Adipose tissue (tissue), 3 donors: ENCODE data around the gene P2RY2. TPM values are rescaled to one million over a fixed set of nuclear protein-coding genes. Genes with fewer than 3 reads are reported as not detected.
"Not testable (repeated sequence)": the region's sequence is repeated elsewhere in the genome, so short reads cannot be mapped to it uniquely, and the experiment has no call there.

Source experiments
- H3K27ac ChIP-seq: one replicate; pipeline ENCODE4 v1.5.1; 2013; ENCODE audit warnings: low read depth, low read length
- WGBS, 3 donors: extraction: QIAGEN DNeasy Blood & Tissue Kit; methylation state at CpG; one replicate each; pipeline ENCODE4 v1.1.7; 2013; 5-methylcytosine and 5-hydroxymethylcytosine counted together
- polyA plus RNA-seq, 3 donors: library from polyadenylated mRNA; stranded (reverse); fragments of 200-250 nt; gene quantifications; one replicate each; pipeline ENCODE4 v1.2.3, GENCODE V29; 2013
- donor health status: healthy with polysubstance abuse.
- donor health status: Bipolar disorder and iron deficiency.
- donor health status: healthy.

P2RY2 gene
- polyA plus RNA-seq, 3 donors, result 0.40 to 1.0 TPM; not detected in 1

DNA sequence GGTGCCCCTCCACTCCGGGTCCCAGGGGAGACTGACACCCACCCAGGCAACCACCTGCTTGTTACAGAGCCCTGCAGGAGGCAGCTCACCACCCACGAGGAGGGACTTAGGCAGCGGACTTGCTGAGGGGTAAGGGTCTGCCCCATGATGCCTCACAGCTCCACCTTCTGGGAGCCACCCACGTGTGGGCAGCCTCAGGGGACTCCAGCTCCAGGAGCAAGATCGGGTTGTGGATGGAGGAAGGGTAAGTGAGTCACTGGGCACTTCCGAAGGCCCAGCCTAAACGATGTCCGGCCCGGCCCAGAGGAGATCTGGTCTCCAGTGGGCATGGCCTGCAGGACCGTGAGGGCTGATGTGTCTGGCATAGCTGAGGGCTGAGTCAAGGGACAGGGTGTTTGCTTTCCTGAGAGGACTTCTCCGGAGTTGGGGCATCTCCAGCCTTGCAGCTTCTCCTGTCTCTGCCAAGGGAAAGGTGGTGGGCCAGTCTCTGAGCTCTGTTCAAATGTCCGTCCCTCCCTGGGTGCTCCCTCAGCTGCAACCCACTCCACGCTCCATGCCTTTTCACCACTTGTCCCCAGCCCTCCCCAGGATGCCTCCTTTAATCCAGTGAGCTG, 32.3 kb upstream of the P2RY2 start:
- 59 to 69% (median 60%) methylated on average over 13 of the region's 13 CpGs for WGBS, 3 donors
- no peak overlapping the region for H3K27ac ChIP-seq

DNA sequence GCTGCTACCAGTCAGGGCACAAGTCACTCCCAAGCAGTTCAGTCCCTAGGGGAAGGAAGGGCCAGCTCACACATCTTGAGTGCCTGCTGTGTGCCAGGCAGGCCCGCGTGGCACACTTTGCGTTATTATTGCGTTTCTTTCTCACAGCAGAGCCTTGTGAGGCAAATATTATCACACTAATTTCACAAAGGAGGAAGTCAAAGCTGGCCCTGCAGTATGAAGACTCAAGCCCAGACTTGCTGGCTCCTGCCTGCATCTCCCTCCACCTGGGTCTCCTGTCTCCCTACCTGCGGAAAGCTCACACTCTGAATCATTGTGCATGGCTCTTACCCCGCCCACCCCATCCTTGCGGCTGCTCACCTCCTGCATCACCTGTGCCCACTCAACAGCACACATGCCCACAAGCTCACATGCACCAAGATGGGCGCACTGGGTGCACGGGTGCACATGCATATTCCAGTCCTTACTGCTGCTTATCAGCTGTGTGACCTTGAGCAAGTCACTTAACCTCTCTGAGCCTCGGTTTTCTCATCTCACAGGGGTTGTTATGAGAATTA, 31.7 kb upstream of the P2RY2 start:
- H3K27ac ChIP-seq, result no peak overlapping the region
- 67 to 79% (median 70%) methylated on average over 10 of the region's 10 CpGs for WGBS, 3 donors

DNA sequence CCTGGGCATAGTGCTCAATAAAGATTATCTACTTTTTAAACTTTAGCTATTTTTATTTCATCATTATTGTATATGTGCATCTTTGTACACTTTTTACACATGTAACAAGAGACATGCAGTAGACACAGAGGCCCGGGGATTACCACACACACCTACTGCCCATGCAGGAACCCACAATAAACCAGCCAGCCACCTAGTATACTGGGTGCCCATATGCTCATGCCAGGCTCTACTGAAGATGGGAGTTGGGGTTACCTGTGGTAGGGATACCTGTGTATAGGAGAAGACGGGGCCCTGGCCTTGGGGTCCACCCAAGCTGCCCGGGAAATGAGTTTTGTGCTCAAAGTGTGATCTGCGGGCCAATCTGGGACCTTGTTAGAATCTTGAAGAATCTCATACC, 31.2 kb upstream of the P2RY2 start:
- no peak overlapping the region for H3K27ac ChIP-seq
- 40 to 60% (median 56%) methylated on average over 4 of the region's 4 CpGs for WGBS, 3 donors

DNA sequence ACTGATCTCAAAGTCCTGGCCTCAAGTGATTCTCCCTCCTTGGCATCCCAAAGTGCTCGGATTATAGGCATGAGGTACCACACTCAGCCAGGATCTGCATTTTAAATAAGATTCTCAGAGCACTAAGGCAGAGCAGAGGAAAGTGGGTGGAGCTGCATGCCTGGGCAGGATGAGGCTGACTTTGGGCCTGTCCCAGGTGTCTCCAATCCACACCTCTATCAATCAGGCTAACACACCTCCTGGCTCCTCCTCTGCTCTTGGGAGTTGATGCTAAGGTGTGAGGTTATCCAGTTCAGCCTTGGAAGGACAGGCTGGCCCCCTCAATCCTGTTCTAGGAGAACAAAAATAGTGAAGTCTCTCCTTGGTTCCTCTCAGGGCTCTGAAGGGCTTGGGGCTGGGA, 30.2 kb upstream of the P2RY2 start:
- WGBS, 3 donors, result 83 to 88% (median 86%) methylated on average over 1 of the region's 1 CpG
- H3K27ac ChIP-seq, result no peak overlapping the region

DNA sequence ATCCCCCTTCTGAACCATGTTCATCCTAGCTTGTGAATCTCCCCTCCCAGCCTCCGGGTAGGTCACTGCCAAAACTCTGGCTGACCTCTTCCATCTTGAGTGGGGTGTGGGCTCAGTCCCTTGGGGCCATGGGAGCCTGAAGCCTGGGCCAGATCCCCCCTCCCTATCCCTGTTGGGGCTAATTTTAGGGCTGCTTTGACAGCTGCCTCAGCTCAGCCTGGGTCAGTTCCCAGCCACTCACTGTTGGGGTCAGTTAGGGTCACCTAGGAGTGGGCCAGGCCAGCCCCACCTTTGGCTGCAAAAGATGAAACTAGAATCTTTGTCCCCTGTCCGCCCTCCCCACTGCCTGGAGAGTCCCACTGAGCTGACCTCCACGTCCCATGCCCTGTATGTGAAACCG, 29.8 kb upstream of the P2RY2 start:
- 66 to 79% (median 71%) methylated on average over 4 of the region's 4 CpGs for WGBS, 3 donors
- H3K27ac ChIP-seq, result no peak overlapping the region

DNA sequence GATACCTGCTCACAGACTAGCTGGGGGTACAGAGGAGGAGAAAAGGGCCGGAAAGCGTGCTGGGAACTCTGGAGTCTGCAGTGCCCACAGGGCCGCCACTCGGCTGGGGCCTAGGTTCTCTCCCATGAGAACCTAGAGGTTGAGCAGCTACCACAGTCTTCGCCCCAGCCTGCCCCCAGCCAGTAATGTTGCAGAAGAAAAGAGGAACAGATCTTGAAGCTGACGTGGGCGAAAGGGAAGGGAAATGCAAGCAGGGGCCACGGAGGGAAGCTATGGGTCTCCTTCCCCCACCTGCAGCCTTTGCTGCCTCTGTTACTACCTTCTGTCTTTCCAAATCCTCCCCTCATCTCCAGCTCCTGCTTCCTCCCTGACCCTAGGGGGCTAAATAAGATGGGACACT, 28.8 kb upstream of the P2RY2 start:
- H3K27ac ChIP-seq, result no peak overlapping the region
- WGBS, 3 donors, result 39 to 81% (median 51%) methylated on average over 8 of the region's 8 CpGs

DNA sequence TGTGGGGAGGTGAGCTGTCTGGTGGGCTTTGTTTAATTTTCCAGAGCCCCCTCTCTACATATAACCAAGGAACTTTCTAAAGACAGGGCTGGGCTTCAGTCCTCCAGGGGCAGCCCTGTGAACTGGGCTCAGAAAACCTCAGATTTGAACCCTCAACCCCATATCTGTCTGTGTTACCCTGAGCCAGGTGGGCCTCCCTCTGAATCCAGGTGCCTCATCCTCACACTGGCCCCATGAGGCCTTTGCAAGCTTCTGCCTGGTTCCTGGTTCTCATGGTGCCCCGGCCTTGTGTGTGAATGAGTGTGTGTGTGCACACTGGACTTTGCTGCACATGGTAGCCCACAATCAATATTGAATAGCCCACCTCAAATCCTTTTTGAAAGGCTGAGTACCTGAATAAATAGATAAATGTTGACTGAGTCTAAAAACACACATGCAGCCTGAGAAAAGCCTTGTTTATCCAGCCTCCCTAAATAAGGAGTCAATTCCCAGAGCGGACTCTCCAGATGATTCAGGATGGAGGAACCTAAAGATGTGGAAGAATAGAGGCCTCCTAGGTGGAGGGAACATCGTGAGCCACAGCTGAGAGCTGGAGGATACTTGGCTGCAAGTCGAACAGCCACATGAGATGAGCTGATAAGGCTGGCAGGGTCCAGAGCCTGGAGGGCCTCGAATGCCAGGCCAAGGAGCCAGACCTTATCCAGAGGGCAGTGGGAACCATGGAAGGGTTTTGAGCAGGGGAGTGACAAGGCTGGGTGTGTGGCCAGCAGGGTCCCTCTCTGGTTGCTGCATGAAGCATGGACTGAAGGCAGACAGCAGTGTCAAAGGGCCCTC, 28.1 kb upstream of the P2RY2 start:
- WGBS, 3 donors, result 68 to 80% (median 72%) methylated on average over 5 of the region's 5 CpGs
- H3K27ac ChIP-seq, result no peak overlapping the region

DNA sequence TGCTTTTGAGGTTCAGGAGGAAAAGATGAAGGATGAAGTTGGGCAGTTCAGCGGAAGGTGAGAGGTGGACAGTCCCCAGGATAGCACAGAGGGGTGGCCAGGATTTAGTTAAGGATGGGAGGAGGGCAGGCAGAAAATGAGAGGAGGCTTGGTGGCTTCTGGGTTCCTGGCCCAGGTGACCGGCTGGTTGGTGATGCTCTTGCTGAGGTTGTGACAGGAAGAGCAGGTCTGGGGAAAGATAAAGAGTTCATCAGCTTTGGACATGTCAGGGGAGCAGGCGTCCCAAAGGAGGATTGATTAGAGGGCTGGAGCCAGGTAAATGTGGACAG, 27.6 kb upstream of the P2RY2 start:
- 92 to 95% (median 94%) methylated on average over 3 of the region's 3 CpGs for WGBS, 3 donors
- no peak overlapping the region for H3K27ac ChIP-seq

DNA sequence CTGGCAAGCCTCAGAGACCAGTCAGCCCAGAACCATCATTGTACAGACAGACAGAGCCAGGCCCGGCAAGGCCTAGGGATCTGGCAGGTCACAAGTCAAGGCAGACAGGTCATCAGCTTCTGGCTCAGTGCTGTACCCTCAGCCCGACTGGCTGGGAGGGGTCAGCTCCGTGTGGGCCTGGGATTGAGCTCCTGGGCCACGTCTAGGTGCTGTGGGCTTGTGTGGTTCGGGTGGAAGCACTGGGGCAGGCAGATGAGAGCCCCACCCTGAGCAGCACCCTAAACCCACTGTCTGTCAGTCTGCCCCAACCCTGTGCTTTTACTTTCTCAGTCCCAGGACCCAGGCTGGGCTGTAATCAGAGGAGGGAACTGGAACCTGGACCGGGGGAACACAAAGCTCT, 26.9 kb upstream of the P2RY2 start:
- no peak overlapping the region for H3K27ac ChIP-seq
- WGBS, 3 donors, result 74 to 85% (median 82%) methylated on average over 6 of the region's 6 CpGs

DNA sequence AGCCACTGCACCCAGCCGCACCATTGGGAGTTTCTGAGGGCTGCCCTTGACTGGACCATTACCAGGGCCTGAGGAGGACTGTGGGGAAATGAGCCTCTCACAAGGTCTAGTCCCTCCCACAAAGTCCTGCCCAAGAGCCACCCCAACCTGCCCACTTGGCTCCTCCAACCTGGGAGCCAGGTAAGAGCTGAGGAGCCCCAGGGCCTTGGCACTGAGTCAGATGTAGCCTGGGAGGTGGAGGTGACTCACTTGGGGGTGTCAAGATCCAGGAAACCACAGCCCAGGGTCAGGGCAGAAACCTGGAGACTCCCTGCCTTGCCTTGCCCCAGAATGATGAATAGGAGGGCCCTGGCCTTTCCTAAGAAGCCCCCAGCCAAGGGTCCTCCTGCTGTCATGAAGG, 25.8 kb upstream of the P2RY2 start:
- WGBS, 3 donors, result 91 to 100% (median 97%) methylated on average over 1 of the region's 1 CpG
- no peak overlapping the region for H3K27ac ChIP-seq

DNA sequence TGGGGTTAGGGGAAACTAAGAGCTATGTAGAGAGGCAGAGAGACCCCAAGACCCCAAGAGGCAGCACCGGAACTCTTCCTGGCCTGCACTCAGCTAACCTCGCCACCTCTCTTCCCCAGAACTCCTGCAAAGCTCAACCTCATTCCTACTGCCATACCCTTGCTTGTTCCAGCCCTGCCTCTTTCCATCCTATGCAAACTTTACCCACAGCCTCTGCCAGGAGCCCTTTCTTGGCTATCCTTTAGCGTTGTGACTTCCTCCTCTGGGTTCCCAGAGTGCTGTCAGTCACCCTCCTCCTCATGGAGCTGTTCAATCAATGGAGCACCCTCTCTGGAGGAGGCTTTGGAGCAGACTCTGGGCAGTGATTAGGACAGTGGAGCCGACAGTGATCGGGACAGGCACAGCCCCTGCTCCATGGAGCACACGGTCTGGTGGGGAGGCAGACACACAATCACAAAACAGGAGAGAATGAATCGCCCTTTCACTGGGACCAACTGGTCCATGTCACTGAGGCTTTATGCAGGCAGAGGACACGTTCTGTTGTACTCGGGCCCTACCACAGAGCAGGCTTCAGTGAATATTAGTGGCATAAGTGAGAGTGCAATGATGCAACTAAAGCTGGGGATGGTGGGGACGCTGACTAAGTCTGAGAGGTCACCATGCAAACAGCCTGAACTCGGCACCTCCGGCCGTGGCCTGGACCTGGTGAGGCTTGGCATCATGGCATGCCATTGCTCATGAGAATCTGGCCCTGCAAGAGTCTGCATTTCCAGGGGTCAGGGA, 24.6 kb upstream of the P2RY2 start:
- 81 to 87% (median 83%) methylated on average over 13 of the region's 13 CpGs for WGBS, 3 donors
- no peak overlapping the region for H3K27ac ChIP-seq

DNA sequence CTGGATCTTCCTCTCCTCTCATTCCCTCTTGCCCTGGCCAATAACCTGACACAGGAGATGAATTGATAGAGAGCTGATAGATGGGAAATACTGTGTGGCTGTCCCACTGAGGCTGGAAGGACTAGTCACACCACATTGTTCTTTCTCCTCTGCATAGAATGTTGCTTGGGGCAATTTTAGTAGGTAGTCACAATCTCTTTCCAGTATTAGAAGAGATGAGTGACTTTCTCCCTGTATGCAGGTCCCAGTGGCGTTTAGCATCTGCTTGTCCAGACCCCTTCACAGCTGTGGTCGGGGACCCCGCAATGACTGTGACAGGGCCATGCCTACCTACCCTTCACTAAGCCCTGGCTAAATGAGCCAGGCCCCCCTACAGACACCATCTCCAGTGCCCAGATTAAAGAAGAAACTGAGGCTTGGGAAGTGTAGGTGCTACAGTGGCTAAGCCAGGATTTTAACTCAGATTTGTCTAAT, 24.0 kb upstream of the P2RY2 start:
- H3K27ac ChIP-seq, result no peak overlapping the region
- 84 to 95% (median 92%) methylated on average over 3 of the region's 3 CpGs for WGBS, 3 donors

DNA sequence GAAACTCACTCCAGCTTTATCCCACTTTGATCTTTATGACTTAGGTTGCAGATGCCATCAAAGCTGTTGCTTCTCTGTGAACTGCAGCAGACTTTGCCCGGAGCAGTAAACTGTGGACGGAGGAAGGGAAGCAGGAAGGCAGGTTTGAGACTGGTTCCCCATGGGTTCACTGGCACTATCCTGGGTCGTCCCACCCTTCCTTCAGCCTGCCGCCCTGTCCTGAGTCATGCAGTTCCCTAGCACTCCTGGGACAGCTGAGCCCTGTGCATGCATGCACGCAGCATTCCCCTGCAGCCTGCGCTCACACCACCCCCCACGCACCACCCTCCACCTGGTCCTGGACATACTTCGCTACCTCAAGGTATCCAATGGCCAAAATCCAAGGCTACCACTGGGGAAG, 23.5 kb upstream of the P2RY2 start:
- WGBS, 3 donors, result 74 to 84% (median 77%) methylated on average over 8 of the region's 8 CpGs

DNA sequence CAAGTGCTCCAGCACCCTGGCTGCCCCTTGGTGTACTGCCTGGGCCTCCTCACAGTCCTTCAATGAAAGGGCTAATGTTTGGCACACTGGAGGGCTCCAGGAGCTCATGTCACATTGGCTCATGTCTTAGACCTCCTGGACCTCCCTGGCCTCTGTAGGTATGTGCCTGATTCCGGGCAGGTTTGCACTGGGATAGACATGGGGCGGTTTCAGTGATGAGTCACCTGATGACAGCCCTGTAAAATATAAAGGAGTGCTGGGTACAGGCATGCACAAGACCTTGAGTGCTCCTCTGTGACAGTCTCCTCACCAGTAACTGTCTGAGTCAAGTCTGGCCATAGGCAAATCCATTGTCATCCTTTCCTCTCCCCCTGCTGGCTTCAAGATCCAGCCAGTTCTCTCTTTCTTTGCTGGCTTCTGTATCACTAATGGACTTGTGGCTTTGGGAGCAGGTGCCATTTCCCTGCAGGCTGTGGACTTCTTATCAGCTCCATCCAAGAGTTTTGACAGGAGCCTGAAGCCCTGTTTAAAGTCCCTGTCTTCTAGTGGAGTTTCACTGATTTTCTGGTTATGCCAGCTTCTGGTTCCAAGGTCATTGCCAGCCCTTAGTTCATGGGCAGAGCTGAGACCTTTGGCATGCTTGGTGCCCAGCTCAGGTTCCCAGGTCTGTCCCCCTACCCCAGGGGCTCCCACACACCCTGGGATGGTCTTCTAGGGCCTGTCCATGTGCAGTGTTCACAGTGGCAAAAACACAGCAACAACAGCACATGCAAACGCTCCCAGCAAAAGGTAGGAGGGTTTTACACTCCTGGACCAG, 22.7 kb upstream of the P2RY2 start:
- H3K27ac ChIP-seq, result no peak overlapping the region
- 82 to 94% (median 91%) methylated on average over 3 of the region's 3 CpGs for WGBS, 3 donors

More for the DNA sequence above, 23.5 kb upstream of the P2RY2 start:
- H3K27ac ChIP-seq, result no peak overlapping the region

DNA sequence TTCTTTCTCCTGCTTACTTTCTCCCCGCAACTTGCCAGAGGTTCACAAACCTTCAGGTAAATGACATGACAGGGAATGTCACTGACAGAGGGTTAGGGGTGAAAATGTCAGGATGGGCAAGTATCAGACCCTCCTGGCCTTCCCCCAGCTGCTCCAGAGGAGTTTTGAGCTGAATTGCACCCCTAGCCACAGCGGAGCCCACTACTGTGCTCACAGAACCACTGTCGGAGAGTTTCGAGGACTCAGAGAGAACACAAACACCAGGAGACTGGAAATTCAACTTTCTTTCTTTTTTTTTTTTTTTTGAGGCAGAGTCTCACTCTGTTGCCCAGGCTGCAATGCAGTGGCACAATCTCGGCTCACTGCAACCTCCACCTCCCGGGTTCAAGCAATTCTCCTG, 21.5 kb upstream of the P2RY2 start:
- 88 to 99% (median 90%) methylated on average over 6 of the region's 6 CpGs for WGBS, 3 donors
- no peak overlapping the region for H3K27ac ChIP-seq

DNA sequence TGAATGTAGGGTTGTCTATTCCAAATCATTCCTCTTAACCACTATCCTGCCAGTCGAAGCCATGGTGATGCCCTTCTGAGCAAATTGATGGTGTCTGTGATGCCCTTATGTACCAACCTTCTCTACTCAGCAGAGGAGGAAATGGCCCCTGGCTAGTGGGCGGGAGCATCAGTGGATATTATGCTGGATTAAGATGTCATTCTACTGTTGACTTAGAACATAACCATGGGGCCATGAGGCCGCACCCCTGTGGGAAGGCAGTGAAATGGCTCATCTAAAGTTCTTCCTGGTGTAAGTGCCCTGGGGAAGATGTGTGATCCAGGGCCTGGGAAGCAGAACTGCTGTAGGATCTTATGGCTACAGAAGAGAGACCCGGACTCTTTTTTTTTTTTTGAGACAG, 20.7 kb upstream of the P2RY2 start:
- 91 to 94% (median 92%) methylated on average over 4 of the region's 4 CpGs for WGBS, 3 donors
- H3K27ac ChIP-seq, result no peak overlapping the region

DNA sequence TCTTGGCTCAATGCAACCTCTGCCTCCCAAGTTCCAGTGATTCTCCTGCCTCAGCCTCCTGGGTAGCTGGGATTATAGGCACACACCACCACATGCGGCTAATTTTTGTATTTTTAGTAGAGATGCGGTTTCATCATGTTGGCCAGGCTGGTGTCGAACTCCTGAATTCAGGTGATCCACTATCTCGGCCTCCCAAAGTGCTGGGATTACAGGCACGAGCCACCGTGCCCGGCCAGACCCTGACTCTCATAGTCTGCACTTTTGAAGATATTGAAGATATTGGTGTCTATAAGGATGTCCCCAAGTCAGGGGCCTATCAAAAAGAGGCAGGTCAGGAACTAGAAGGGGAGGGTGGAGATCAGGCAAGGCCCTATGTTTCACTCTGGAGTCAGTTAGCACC, 20.3 kb upstream of the P2RY2 start:
- not testable (repeated sequence) for H3K27ac ChIP-seq

DNA sequence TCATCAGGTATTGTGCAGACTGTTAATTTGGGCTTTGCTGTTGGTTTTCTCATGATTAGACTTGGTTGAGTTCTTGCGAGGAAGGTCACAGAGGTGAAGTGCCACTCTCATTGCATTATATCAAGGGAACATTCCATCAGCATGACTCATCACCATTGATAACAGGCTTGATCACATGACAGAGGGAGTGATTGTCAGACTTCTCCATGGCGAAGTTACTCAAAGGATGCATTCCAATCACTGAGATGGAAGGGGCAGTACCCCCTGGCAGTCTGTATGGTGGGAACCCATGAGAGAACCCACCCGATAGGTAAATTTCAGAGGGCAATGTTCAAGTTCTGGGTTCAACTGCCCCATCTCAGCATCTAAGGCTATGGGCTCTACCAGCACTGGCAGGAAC, 19.4 kb upstream of the P2RY2 start:
- 50 to 79% (median 73%) methylated on average over 3 of the region's 3 CpGs for WGBS, 3 donors
- no peak overlapping the region for H3K27ac ChIP-seq

More for the DNA sequence above, 20.3 kb upstream of the P2RY2 start:
- 93 to 96% (median 96%) methylated on average over 7 of the region's 7 CpGs for WGBS, 3 donors
